ENCODE measurements around the gene RBM46.

- no peak for TF ChIP-seq EZH2 (IDR thresholded peaks at IDR 0.05; ENCODE audit: insufficient read depth, poor library complexity, severe bottlenecking)
- TF ChIP-seq EZH2phosphoT487 (IDR thresholded peaks at IDR 0.05; ENCODE audit: insufficient read depth, low read depth) = no peak
These were observed 40.6 kb upstream of the RBM46 start for GRCh38 chr4:154740462-154740861.
